ENCODE results near the gene MAGI1. TPM values are rescaled to one million over a fixed set of nuclear protein-coding genes. Genes with fewer than 3 reads are reported as not detected.

MAGI1 gene
- total and polyA plus RNA-seq, 12 donors, result 5.7 to 58.2 (median 37.7) TPM

- Histone ChIP-seq H3K36me3 (no peaks in the 10 kb centered on the region), H3K27ac (peak overlapping the region in 5 of 10 donors; percentile 3 to 71 (median 54)), H3K4me1 (peaks cover 3 to 32% (median 17%) of the 10 kb centered on the region in 9 donors), H3K4me3 (peak overlapping the region in 1 of 10 donors; percentile 27), H3K9me3 (no peaks in the 10 kb centered on the region), H3K27me3 (no peaks in the 10 kb centered on the region)
- no peak for TF ChIP-seq CTCF (IDR thresholded peaks at IDR 0.05)
- 38 to 49% methylated on average over 6 of the region's 6 CpGs for WGBS, 2 donors
- ATAC-seq, result peak in 5 of 8 donors; percentile 32 to 80 (median 61)
- intact Hi-C loops (cut with DNase I), result loop anchor here in 2 of 10 donors (5.0 kb wide), 1 partner anchor 82 kb away; no protein-coding TSS in a partner anchor
- peak in 1 of 2 donors; percentile 30 for DNase-seq
These were observed 708.6 kb downstream of the MAGI1 start for GRCh38 chr3:65330072-65330471.

GRCh38 chr3:65328148-65328547 lies 710.6 kb downstream of the MAGI1 start:
- no peaks in the 10 kb centered on the region for H3K9me3 ChIP-seq
- intact Hi-C loops (cut with DNase I), result no loop called here
- 96 to 97% methylated on average over 4 of the region's 4 CpGs for WGBS, 2 donors

GRCh38 chr3:65326574-65326973 lies 712.1 kb downstream of the MAGI1 start:
- peaks cover 0 to 14% (median 5%) of the 10 kb centered on the region in 9 donors for H3K4me1 ChIP-seq

More at GRCh38 chr3:65328148-65328547, 710.6 kb downstream of the MAGI1 start:
- no peak overlapping the region for H3K27ac ChIP-seq
- TF ChIP-seq CTCF (IDR thresholded peaks at IDR 0.05), result no peak
- H3K36me3 ChIP-seq, result no peaks in the 10 kb centered on the region
- no peak overlapping the region for H3K4me3 ChIP-seq
- no peak for ATAC-seq
- peaks cover 0 to 14% (median 5%) of the 10 kb centered on the region in 9 donors for H3K4me1 ChIP-seq
- DNase-seq, result no peak
- no peaks in the 10 kb centered on the region for H3K27me3 ChIP-seq

GRCh38 chr3:65322910-65323309 lies 715.8 kb downstream of the MAGI1 start:
- no peaks in the 10 kb centered on the region for H3K4me1 ChIP-seq
- 94 to 97% methylated on average over 7 of the region's 7 CpGs for WGBS, 2 donors
- H3K9me3 ChIP-seq, result peaks cover 0 to 12% (median 6%) of the 10 kb centered on the region in 11 donors
- no peaks in the 10 kb centered on the region for H3K27me3 ChIP-seq
- no peak overlapping the region for H3K4me3 ChIP-seq
- H3K36me3 ChIP-seq, result no peaks in the 10 kb centered on the region
- no peak for TF ChIP-seq CTCF (IDR thresholded peaks at IDR 0.05)
- ATAC-seq (no peak), DNase-seq (no peak)
- H3K27ac ChIP-seq, result no peak overlapping the region
- intact Hi-C loops (cut with DNase I), result no loop called here

More at GRCh38 chr3:65326574-65326973, 712.1 kb downstream of the MAGI1 start:
- intact Hi-C loops (cut with DNase I), result no loop called here
- 89% methylated on average over 3 of the region's 3 CpGs for WGBS, 2 donors
- TF ChIP-seq CTCF (IDR thresholded peaks at IDR 0.05), result no peak
- Histone ChIP-seq H3K4me3 (no peak overlapping the region), H3K36me3 (no peaks in the 10 kb centered on the region), H3K27me3 (no peaks in the 10 kb centered on the region), H3K9me3 (no peaks in the 10 kb centered on the region), H3K27ac (no peak overlapping the region)
- DNase-seq, result no peak
- no peak for ATAC-seq
